Measurements from ENCODE around the gene HTRA3.

HTRA3 gene

DNA sequence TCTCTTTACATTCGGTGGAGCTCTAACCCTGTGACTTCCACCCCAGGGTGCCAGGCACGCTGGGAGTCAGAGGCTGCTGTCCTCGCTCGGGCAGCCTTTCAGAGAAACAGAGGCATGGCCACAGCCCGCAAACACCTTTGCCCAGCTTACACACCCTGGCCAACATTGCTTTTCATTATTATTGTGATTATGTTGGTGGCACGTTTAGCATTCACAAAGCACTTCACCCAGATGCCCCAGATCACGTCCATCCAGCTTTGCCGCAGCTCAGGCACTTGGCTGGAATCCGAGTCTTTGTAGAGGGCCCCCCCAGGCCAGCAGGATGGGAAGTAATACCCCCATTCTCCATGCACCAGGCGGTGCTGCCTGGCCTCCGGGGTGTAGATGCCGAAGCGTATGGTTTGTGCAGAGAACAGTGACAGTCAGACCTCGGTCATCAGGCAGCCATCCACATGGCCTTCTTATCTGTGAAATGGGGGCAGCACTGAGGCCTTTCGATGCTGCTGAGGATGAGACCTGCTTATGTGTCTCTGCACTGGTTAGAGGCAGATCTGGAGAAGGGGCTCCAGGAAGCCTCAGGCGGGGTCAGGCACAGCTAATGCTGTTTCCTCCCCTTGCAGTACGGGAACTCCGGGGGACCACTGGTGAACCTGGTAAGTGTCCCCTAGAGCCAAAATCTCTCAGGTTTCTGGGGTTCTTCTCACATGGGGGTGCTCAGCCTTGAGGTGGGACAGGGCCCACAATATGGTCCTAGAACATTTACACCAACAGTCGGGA, 22.3 kb downstream of the HTRA3 start:
- no peak overlapping the region for H3K4me3 ChIP-seq (ENCODE audit: low read depth, low read length)
- TF ChIP-seq, protein P1, sequence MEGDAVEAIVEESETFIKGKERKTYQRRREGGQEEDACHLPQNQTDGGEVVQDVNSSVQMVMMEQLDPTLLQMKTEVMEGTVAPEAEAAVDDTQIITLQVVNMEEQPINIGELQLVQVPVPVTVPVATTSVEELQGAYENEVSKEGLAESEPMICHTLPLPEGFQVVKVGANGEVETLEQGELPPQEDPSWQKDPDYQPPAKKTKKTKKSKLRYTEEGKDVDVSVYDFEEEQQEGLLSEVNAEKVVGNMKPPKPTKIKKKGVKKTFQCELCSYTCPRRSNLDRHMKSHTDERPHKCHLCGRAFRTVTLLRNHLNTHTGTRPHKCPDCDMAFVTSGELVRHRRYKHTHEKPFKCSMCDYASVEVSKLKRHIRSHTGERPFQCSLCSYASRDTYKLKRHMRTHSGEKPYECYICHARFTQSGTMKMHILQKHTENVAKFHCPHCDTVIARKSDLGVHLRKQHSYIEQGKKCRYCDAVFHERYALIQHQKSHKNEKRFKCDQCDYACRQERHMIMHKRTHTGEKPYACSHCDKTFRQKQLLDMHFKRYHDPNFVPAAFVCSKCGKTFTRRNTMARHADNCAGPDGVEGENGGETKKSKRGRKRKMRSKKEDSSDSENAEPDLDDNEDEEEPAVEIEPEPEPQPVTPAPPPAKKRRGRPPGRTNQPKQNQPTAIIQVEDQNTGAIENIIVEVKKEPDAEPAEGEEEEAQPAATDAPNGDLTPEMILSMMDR (IDR thresholded peaks at IDR 0.05; ENCODE audit: borderline replicate concordance, insufficient read depth, low read depth, low read length) = no peak

DNA sequence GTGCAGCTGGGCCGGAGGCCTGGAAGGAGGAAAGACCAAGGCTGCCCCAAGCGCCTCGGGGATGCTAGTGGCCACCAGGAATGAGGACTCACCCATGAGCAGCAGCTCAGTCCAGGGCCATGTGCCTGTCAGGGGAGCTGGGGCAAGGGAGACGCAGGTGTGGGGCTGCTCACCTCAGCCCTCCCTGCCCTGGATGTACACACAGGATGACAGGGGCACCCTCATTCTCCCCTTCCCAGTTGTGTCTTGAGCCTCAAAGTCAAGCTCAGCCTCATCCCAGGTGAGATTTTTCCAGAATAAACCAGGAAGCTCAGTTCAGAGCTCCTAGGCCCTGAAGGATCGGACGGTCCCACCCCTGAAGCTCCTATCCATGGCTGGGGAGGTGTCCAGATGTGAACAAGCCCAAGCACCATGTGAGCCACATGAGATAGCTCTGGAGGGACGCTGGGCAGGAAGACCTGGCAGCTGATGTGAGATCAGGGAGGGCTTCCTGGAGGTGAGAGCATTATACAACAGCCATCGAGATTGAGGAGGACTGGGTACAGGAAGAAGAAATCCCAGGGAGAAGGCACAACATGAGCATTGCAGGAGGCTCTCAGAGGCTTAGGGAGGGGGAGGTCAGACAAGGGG, 23.0 kb downstream of the HTRA3 start:
- no peak overlapping the region for H3K4me3 ChIP-seq (ENCODE audit: low read depth, low read length)
- TF ChIP-seq, protein P1 (IDR thresholded peaks at IDR 0.05; ENCODE audit: borderline replicate concordance, insufficient read depth, low read depth, low read length) = no peak

DNA sequence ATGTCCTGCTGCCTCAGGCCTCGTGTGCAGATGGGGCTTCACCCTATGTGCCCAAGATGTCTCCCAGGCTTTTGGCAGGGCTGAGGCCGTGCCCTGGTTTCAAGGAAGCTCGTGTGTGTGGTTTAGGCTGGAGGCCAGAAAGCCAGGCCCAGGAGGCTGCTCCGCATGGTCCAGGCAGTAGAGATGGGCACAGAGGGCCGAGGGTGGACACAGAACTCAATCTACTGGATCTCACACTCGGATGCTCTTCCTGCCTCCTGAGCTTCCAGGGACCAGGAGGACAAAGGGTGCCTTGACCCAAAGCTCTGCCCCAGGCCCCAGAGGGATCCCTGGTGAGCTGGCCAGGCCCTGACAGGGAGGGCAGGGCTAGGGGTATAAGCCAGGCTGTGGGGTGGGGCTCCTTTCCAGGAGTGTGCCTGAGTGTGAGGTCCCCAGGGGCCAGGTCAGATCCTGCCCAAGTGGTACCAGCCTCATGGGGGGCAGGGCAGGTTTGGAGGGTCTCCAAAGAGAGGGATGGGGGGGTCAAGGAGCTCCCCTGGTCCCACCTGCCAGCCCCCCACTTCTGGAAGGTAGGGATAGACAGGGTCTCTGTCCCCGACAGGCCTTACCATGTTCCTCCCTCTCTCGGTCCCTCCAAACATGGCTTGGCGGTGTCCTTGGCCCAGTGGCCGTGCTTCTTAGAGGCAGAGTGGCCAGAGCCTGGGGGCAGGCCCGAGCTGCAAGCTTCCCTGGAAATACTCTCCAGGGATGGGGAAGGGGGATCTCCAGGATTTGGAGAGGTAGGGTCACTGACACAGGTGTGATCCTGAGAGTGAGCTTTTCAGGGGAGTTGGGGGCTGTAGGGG, 23.8 kb downstream of the HTRA3 start:
- H3K4me3 ChIP-seq (ENCODE audit: low read depth, low read length) = no peak overlapping the region
- TF ChIP-seq, protein P1 (IDR thresholded peaks at IDR 0.05; ENCODE audit: borderline replicate concordance, insufficient read depth, low read depth, low read length) = no peak

DNA sequence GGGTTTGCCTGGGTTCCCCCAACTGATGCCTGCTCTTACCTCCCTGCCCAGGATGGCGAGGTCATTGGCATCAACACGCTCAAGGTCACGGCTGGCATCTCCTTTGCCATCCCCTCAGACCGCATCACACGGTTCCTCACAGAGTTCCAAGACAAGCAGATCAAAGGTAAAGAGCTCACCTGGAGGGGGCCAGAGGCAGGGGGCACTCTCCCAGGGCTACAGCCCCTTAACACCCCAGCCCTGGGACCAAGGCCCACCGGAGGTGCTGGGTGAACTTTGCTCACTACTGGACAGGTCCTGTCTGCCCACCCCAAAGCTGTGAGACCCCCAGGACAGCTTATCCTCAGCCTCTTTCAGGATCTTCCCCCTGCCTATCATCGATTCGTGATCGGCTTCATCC, 24.5 kb downstream of the HTRA3 start:
- no peak overlapping the region for H3K4me3 ChIP-seq (ENCODE audit: low read depth, low read length)
- TF ChIP-seq, protein P1 (IDR thresholded peaks at IDR 0.05; ENCODE audit: borderline replicate concordance, insufficient read depth, low read depth, low read length) = no peak

DNA sequence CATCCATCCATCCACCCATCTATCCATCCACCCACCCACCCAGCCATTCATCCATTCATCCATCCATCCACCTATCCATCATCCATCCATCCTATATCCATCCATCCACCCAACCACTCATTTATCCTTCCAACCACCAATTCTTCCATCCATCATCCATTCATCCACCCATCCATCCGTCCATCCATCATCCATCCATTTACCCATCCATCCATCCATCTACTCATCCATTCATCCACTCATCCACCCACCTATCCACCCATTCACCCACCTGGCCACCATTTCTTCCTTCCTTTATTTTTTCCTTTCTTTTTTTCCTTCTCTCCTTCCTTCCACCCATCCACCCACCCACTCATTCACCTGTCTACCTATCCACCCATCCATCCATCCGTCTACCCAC, 25.2 kb downstream of the HTRA3 start:
- TF ChIP-seq, protein P1 (IDR thresholded peaks at IDR 0.05; ENCODE audit: borderline replicate concordance, insufficient read depth, low read depth, low read length) = no peak
- no peak overlapping the region for H3K4me3 ChIP-seq (ENCODE audit: low read depth, low read length)

DNA sequence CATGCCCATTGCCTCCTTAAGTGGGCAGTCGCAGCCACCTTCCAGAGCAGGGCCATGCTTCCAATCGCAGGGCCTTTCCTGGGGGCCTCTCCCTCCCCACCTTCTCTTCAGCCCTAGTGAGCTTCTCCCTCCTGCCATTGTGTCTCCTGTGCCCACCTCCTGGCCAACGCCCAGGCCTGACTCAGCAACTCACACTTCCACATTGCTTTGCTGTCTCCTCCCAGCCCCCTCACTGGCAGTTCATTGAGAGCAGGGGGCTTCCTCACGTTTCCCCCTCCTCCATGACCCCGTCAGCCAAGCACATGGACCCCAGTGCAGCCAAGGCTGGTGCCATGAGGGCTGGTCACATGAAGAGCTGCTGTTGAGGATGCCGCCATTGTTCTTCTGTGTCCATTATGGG, 25.9 kb downstream of the HTRA3 start:
- TF ChIP-seq, protein P1 (IDR thresholded peaks at IDR 0.05; ENCODE audit: borderline replicate concordance, insufficient read depth, low read depth, low read length) = no peak
- no peak overlapping the region for H3K4me3 ChIP-seq (ENCODE audit: low read depth, low read length)
